ENCODE data around the gene TAF1B.
"Not testable (repeated sequence)": the region's sequence is repeated elsewhere in the genome, so short reads cannot be mapped to it uniquely, and the experiment has no call there.

TAF1B gene

DNA sequence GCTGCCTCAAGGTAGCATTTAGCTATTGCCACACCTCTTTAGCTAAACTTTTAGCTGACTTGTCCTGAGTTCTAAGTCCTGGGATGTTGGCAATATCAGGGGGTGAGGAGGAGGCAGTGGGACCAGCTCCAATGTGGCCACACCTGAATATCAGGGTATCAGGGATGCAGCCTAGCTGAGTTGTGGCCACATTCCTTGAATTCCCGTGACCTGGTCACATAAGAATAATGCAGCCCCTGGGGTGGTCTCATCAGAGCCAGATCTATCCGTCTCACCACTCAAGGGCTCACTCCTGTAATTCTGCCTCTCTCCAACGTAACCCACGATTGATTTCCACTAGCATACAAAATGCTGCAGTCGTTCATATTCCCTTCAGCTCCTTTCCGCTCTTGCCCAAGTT is 11.6 kb upstream of the TAF1B start:
- DNase-seq (ENCODE audit: low read depth in 2 of 2), result no peak

DNA sequence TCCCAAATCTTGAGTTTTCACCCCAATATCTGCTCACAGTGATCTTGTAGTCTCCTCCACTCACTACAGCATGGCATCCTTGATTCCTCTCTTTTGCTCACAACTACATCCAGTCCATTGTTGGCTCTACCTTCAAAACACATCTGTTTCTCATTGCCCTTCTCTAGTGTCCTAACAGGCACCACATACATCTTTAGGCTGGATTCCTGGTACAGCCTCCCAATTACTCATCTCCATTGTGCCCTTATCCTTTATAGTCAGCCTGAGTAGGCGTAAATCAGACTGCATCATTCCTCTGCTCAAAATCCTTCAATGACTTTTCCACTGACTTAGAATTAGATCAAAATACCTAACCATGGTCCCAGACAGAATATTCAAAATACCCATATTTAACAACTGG is 10.7 kb upstream of the TAF1B start:
- no peak for DNase-seq (ENCODE audit: low read depth in 2 of 2)

DNA sequence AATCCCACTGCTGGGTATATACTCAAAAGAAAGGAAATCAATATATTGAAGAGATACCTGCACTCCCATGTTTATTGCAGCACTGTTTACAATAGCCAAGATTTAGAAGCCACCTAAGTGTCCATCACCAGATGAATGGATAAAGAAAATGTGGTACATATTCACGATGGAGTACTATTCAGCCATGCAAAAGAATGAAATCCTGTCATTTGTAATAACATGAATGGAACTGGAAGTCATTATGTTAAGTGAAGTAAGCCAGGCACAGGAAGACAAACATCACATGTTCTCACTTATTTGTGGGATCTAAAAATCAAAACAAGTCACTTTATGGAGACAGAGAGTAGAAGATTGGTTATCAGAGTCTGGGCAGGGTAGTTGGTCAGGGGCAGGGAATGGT is 8.2 kb upstream of the TAF1B start:
- DNase-seq (ENCODE audit: low read depth in 2 of 2), result not testable (repeated sequence)

DNA sequence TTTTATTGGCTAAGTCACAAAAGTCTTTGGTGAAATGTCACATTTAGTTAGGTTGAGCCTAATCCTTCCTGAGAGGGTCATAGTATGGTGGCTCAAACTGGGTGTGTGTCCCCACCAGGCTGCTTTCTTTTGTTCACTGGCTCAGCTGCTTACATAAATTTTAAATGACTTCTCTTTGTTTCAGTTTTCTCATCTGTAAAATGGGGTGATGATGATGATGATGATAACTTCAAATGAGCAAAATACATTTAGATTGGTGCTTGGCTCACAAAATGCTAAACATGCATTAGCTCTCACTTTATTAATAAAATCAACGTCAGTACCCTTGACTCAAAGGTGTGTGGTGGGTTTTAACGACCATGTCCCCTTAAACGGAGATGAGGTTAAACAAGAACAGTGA is 7.2 kb upstream of the TAF1B start:
- DNase-seq (ENCODE audit: low read depth in 2 of 2), result no peak

DNA sequence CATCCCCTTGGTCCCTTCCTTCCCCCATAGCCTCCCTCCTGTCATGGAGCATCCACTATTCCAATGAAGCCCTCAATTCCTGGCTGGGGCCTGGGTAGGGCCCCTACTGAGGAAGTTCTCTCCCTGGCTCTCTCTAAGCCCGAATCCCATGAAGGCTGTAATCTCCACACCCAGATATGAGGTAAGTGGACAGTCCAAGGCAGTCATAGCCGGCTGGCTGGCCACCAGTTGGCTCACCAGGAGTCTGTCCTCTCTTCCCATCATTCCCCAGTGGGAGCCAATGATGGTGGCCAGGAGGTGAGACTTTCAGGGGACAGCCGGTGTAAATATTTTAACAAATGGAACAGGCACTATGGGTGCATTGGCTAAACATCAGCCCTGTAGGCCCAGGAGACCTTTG is 6.8 kb upstream of the TAF1B start:
- DNase-seq (ENCODE audit: low read depth in 2 of 2), result no peak

DNA sequence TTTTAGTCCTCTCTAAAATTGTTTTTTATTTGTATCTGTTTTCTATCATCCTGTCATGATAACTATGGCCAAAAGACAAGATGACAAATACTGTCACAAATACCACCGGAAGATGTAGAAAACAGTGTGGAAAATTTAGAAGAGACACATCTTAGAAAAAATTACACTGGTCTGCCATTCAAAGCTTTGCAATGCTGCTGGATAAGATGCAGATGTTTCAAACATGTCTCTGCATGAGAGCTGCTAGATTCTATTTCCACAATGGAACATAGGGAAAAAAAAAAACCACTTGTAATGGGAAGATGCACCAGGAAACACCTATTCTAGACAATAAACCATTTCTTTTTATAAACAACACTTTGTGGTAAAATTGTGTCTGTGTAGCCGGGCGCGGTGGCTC is 5.8 kb upstream of the TAF1B start:
- DNase-seq (ENCODE audit: low read depth in 2 of 2), result no peak

DNA sequence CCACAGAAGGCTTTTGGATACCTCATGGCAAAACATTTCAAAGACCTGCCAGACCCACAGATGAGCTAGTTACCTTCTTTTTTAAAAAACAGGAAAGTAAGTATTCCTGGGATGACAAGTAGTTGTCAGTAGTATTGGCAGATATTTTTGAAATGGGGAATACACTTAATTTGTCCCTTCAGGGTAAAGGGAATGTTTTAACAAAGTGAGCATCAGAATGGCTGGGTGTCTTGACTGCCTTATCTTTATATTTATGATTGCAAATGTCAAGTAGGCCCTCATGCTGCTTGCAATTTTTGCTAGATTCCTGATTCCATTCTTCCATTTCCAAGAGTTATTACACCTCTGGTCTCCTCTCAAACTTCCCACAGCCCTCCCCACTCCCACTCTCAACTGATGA is 4.9 kb upstream of the TAF1B start:
- no peak for DNase-seq (ENCODE audit: low read depth in 2 of 2)

DNA sequence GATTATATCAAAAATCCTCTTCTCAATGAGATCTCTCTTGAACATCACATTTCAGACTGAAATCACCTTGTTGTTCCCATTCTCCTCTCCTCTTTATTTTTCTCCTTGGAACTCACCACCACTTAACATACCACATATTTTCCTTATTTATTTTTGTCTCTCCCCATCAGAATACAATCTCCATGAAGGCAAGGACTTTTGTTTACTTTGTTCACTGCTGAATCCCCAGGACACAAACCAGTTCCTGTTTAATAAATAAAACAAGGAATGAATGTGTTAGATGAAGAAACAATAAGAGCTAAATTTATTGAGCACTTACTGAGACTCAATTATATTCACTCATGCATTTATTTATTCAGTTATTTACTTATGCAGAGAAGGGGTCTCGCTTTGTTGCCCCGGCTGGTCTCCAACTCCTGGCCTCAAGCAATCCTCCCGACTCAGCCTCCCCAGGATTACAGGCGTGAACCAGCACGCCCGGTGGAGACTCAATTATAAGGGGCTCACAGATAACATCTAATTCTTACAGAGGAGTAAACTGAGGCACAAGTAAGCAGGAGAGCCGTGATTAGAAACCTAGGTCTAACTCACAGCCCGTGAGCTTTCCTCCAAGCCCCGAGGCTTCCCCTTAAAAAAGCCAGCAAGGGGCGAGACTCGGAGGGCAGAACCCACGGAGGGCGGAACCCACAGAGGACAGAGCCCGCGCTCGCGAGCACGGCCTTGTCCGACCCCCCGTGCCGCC is 616 bp upstream of the TAF1B start:
- no peak for DNase-seq (ENCODE audit: low read depth in 2 of 2)

DNA sequence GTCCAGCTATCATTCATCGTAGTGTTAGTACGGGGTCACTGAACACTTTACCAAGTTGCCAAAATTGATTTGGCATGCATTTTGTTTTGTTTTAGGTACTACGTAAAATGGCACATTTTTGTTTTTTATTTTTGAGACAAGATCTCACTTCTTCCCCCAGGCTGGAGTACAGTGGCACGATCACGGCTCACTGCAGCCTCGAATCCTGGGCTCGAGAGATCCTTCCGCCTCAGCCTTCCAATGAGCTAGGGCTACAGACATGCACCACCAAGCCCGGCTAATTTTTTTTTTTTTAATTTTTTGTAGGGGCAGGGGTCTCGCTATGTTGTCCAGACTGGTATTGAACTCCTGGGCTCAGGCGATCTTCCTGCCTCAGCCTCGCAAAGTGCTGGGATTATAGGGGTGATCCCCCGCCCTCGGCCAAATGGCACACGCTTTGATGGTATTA is 786 bp downstream of the TAF1B start:
- DNase-seq (ENCODE audit: low read depth in 2 of 2), result no peak

DNA sequence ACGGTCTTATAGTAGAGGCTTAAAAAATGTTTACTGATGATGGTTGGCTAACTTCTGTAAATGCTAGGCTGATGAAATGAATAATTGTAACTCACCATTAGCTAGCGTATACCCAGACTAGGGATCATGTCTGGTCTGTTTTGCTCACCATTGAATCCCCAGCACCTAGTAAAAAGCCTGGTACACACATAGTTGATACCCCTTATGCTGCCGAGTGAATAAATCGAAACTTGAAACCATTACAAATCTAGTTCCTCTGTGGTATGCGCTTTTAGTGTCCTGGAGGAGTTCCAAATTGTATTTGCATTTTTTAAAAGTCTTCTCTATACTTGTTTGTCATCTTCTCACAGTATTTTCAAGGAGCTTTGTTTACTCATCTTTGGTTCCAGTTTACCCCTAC is 1.3 kb downstream of the TAF1B start:
- no peak for DNase-seq (ENCODE audit: low read depth in 2 of 2)

DNA sequence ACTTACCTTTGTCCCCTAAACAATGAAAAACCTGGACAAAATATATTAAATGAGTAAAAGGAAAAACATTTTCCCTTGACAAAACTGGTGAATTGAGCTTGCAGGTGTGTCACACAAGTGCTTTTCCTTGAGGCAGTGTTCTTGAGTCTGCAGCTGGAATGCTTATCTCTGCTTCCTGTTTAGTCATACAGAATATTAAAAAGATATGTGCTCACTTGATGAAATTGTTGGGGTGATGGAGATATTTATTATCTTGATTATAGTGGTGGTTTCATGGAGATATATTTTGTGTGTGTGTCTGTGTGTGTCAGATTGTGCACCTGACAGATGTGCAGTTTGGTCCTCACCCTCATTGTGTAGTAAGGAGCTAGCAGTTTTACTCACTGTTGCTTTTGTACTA is 3.3 kb downstream of the TAF1B start:
- no peak for DNase-seq (ENCODE audit: low read depth in 2 of 2)

DNA sequence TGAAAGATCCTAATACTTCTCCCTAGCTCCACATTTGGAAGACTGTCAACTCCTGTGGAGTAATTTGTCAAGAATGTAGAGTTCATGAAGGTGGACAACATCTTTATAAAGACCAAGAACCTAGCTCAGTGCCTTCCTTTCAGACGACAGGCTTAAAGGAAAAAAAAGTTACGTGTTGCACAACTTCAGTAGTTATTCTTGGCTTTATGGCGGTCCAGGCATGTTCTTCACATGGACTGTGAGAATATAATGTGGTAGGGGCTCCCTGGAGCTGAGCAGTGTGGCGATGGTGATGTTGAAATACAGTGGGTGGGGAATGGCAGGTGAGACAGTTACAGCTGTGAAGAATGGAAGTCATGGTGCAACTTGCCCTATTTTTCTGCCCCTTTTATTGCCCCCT is 3.9 kb downstream of the TAF1B start:
- DNase-seq (ENCODE audit: low read depth in 2 of 2), result no peak

DNA sequence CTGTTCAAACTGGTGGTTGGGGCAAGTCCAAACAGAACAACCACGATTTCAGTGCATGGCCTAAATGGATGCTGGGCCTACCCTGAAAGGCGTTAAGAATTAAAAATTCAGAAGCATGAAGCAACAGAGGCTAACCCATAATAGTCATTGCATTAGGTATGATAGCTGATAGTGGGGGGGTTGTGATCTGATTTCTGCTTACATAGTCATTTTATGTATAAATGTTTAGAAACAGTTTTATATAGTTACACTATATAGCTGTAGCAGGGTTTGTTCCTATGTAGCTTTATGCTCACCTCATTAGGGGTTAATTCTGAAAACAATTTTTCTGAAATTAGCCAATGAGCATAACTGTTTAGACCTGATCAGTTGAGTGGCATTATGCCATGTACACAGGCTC is 9.6 kb downstream of the TAF1B start:
- no peak for DNase-seq (ENCODE audit: low read depth in 2 of 2)

DNA sequence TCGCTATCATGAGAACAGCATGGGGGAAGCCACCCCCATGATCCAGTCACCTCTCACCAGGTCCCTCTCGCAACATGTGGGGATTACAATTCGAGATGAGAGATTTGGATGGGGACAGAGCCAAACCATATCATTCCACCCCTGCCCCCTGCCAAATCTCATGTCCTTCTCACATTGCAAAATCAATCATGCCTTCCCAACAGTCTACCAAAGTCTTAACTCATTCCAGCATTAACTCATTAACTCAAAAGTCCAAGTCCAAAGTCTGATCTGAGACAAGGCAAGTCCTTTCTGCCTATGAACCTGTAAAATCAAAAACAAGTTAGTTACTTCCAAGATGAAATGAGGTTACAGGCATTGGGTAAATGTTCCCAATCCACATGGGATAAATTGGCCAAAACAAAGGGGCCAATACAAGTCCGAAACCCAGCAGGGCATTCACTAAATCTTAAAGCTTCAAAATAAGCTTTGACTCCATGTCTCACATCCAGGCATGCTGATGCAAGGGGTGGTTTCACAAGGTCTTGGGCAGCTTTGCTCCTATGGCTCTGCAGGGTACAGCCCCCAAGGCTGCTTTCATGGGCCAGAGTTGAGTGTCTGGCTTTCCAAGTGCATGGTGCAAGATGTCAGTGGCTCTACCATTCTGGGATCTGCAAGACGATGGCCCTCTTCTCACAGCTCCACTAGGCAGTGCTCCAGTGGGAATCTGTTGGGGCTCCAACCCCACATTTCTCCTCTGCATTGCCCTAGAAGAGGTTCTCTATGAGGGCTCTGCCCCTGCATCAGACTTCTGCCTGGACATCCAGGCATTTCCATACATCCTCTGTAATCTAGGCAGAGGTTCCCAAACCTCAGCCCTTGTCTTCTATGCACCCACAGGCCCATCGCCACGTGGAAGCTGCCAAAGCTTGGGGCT is 14.8 kb downstream of the TAF1B start:
- DNase-seq (ENCODE audit: low read depth in 2 of 2), result no peak

DNA sequence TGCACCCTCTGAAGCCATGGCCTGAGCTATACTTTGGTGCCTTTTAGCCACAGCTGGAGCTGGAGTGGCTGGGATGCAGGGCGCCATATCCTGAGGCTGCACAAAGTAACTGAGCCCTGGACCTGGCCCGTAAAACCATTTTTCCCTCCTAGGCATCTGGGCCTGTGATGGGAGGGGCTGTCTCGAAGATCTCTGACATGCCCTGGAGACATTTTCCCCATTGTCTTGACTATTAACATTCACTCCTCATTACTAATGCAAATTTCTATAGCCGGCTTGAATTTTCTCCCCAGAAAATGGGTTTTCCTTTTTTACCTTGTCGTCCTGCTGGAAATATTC is 15.4 kb downstream of the TAF1B start:
- DNase-seq (ENCODE audit: low read depth in 2 of 2), result no peak

DNA sequence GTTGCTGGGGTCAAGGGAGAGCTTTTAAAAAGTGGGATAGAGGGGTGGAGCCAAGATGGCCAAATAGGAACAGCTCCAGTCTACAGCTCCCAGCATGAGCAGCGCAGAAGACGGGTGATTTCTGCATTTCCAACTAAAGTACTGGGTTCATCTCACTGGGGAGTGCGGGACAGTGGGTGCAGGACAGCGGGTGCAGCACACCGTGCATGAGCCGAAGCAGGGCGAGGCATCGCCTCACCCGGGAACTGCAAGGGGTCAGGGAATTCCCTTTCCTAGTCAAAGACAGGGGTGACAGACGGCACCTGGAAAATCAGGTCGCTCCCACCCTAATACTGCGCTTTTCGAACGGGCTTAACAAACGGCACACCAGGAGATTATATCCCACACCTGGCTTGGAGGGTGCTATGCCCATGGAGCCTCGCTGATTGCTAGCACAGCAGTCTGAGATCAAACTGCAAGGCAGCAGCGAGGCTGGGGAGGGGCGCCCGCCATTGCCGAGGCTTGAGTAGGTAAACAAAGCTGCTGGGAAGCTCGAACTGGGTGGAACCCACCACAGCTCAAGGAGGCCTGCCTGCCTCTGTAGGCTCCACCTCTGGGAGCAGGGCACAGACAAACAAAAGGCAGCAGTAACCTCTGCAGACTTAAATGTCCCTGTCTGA is 17.8 kb downstream of the TAF1B start:
- DNase-seq (ENCODE audit: low read depth in 2 of 2), result not testable (repeated sequence)

DNA sequence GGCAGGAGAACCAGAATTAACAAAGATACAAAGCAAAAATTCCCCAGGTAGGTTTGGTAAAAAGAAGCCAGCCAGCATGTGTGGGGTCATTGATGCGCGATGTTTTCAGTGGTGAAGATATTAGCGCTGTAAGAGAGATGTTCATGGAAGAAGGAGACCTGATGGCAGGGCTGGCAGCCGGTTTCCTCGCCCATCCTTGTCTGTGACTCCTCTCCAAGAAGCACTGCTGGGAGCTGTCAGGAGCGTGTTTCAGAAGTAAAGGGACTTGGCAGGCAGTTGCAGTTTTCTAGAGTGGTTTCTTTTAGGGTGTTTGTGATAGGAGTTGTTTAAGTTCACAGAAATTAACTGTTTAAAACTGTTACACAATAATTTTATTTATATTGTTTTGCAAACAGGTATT is 24.6 kb downstream of the TAF1B start:
- no peak for DNase-seq (ENCODE audit: low read depth in 2 of 2)

DNA sequence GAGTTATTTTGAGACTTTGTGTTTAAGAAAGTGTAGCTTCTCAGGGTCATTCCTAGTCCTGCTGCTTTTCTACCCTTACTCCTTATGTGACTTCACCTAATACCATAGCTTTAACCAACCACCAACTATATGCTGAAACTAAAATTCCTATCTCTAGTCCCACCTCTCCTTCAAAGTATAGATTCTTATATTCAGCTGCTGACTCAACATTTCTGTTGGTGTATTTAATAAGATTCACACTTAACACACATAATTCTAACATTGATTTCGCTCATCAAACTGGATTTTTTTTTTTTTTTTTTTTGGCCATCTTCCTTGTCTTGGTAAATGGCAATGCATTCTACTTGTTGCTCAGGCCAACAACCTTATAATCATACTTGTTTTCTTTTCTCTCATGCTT is 30.1 kb downstream of the TAF1B start:
- no peak for DNase-seq (ENCODE audit: low read depth in 2 of 2)

DNA sequence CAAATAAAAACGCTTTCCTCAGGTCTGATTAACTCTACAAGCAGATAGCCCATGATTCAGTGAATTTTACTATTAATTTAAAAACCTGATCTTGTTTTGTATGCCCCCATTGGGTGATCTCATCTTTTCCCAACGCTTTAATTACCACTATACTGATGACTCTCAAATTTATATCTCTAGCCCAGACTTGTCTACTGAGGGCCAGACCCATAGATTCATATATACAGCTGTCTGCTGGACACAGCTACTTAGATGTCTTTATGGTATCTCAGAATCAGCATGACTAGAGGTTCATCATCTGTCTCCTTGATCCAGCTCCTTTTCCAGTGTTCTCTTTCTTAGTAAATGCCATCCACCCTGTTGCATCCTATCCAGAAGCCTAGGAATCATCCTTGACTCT is 33.8 kb downstream of the TAF1B start:
- DNase-seq (ENCODE audit: low read depth in 2 of 2), result no peak

DNA sequence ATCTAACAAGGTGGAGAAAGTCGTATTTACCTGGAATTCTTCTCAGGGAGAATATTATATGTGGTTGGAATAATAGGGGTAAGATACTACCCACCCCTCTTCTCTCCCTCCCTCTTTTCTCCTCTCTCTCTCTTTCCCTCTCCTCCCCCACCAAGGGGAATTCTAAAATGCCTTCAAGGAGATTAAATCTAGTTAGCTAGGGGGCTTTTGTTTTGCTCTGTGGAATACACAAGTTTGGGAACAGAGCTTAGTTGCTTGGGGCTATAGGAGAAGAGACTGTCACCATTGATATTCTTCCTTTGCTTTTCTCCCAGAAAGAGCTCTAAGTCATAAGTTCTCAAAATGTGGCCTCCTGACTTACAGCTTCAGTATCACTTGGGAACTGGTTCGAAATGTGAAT is 34.5 kb downstream of the TAF1B start:
- no peak for DNase-seq (ENCODE audit: low read depth in 2 of 2)

DNA sequence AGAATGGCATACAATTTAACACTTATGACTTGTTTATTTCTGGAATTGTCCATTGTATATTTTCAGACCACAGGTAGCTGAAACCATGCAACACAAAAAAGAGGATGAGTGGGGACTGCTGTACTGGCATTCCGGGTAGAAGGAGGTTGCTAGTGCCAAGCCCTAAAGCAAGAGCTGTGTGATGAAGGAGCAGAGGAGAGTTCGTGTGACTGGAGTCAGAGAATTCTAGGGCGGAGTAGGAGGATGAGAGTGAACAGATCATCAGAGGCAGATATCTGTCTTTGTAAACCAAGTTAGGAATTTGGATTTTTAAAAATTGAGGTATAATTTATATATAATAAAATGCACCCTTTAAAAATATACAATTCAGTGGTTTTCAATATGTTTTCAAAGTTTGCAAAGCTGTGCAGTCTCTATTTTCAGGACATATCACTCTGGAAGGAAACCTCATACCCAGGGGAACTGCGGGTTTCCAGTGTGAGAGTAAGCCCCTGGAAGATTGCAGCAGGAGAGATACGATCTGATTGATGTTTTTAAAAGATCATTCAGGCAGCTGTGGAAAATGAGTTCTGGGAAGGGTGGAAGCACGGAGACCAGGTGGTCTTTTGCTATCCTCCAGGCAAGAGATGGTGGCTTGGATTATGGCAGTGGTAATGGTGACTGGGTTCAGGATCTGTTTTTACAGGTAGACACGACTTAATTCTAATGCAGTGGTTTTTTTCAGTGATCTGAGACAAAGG is 36.4 kb downstream of the TAF1B start:
- no peak for DNase-seq (ENCODE audit: low read depth in 2 of 2)

DNA sequence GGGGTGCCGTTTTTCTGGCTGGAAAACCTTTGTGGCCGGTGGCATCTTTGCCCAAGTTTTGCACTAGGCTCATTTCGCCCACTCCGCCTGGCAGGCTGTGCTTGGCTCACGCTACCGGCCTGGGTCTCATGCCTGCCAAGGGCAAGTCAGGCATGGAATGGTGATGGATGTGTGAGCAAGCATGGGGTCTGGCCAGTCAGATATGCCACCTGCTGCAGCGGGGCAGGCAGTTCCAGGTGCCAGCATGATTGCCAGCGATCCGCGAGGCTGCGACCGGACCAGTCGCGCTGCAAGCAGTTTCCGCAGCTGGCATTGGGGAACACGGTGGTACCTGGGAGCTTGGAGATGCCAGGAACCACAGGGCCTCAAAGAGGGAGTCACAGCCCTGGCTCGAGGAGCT is 40.6 kb downstream of the TAF1B start:
- no peak for DNase-seq (ENCODE audit: low read depth in 2 of 2)
